ENCODE data around the gene FAM81A.

FAM81A gene

GRCh38 chr15:59543721-59544547 is 105.9 kb downstream of the FAM81A start:
- DNase-seq (ENCODE audit: low spot score): no peak

DNA sequence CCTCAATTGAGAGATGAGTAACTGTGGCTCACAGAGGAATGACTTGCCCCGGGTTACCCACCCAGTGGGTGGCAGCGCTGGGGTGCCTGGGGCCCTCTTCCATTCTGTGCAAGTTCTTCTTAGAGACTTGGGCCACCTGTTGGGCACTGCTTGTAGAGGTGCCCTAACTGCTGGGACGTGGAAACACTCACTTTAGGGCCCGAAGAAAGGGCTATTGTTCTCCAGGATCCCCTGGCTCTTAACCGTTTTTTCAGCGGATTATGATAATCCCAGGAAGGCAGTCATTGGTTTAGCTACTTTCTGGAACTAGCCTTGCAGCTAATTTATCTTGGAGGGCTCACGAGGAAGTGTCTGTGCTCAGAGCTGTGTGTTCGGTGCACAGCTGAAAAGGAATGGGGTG is 107.6 kb downstream of the FAM81A start:
- no peak for DNase-seq (ENCODE audit: low spot score)

- no peak for DNase-seq (ENCODE audit: low spot score)
Measured at GRCh38 chr15:59548501-59549226, 110.7 kb downstream of the FAM81A start.

DNA sequence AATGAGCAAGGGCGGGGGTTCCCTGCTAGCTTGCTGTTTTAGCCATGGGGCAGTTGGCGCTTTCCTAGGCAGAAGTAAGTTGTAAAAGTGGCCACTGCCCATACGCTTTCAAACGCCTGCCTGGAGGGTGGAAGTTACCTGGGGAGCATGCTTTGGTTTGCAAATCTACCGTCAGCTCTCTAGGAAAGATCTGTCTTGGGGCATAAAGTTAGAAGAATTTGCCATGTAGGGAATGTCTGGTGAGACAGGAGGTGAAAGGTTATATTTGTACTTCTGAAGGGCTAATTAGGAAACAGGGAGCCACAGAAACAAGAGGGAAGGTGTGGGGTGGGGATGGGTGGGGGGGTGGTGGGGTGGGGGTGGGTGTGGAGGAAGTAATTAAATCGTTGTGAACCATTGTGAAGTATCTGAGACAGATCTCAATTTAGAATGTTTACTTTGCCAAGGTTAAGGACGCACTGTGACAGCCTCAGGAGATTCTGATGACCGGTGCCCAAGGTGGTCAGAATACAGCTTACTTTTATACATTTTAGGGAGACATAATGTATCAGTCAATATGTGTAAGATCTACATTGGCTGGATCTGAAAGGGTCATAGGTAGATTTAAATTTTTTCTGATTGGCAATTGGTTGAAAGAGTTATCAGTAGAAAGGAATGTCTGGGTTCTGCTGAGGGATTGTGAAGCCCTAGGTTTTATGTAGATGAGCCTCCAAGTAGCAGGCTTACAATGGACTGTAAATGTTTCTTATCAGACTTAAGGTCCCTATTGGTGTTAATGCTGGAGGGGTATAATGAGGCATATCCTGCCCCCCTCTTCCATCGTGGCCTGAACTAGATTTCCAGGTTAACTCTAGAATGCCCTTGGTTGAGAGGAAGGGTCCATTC is 111.6 kb downstream of the FAM81A start:
- DNase-seq (ENCODE audit: low spot score): no peak

- DNase-seq (ENCODE audit: low spot score): no peak
Measured at GRCh38 chr15:59550530-59550929, 112.5 kb downstream of the FAM81A start.

DNA sequence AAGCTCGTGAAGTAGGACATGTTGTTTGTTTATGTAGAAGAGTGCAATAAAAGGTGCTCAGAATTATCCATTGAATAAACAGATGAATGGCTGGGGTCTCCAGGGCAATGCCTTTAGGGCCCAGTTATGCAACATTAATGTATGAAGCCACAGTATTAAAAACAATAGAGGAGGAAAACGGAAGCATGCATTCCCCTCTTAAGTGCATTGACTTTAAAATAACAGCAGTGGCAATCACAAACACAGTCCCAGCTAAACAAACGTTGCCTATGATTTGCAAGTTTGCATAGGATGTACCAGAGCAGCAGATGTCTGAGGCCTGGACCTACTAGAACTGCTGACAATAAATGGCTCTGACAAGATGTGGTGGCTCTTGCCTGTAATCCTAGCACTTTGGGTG is 113.0 kb downstream of the FAM81A start:
- DNase-seq (ENCODE audit: low spot score): no peak

GRCh38 chr15:59553879-59554735 is 116.1 kb downstream of the FAM81A start:
- DNase-seq (ENCODE audit: low spot score): no peak

GRCh38 chr15:59555696-59556095 is 117.7 kb downstream of the FAM81A start:
- DNase-seq (ENCODE audit: low spot score): no peak

GRCh38 chr15:59556380-59556779 is 118.4 kb downstream of the FAM81A start:
- no peak for DNase-seq (ENCODE audit: low spot score)

DNA sequence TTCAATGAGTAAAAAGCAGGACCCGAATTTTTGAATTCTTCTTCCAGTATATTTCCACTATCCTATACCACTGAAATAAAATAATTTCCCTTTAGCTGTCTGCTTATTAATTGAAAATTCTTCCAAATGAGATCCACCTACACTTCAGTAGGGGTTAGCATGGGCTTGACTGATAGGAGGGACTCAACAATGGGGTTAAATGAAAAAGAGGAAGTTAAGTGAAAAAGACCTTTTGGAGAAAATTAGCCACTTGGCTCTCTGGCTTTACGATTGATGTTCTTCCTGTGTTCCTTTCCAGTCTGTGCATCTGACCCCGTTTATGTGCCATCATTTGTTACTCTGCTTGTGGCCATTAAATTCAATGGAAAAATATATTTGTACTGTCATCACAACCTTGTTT is 119.6 kb downstream of the FAM81A start:
- DNase-seq (ENCODE audit: low spot score): no peak

DNA sequence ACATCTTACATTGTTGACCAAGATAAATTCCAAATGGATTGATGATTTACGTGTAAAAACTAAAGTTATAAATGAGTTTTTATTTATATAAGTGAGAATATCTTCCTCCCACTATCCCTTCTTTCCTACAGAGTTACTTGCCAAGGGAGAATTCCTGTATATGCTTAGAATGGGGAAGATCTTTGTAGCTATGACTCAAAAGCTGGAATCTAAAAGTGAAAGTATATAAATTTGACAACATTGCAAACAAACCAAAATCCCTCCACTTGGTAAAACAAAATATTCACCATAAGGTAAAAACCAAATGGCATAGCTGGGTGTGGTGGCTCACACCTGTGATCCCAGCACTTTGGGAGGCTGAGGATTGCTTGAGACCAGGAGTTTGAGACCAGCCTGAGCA is 120.9 kb downstream of the FAM81A start:
- DNase-seq (ENCODE audit: low spot score): no peak

DNA sequence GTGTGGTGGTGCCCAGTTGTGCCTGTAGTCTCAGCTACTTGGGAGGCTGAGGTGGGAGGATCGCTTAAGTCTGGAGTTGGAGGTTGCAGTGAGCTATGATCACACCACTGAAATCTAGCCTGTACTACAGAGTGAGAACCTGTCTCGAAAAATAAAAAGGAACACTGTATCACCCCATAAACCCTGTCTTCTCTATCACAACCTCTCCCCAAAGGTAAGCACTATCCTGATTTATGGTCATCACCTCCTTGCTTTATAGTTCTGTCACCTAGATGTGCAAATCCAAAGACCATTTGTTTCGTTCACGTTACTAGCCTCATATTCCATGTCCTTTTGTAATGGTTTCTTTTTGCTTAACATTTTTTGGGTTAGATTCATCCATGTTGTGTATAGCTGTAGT is 123.6 kb downstream of the FAM81A start:
- no peak for DNase-seq (ENCODE audit: low spot score)

DNA sequence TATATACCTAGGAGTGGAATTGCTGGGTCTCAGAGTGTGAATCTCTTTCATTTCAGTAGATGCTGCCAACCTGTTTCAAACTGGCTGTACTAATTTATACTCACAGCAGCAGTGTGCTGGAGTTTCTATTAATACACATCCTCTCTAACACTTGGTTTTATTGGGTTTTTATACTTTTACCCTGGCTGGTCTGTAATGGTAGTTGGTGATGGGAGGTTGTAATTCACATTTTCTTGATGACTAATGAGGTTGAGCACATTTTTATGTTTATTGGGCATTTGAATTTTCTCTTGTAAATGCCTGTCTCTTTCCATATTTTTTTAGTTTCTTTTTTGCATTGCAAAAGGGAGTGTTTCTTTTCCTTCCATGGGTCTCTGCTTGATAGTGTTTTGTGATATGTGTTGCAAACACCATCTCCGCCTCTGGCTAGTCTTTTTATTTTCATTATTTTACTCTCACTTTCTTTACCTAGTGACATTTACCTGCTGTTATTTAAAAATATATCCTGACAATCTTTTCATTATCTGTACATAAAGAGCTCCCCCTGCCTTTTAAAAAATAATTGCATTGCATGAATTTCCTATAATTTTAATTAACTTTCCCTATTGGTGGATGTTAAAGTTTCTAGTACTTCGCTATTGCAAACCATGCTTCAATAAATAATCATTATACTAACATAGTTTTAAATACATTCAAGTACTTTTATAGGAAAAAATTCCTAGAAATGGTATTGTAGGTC is 124.6 kb downstream of the FAM81A start:
- no peak for DNase-seq (ENCODE audit: low spot score)

- DNase-seq (ENCODE audit: low spot score): no peak
Measured at GRCh38 chr15:59565299-59565698, 127.3 kb downstream of the FAM81A start.

DNA sequence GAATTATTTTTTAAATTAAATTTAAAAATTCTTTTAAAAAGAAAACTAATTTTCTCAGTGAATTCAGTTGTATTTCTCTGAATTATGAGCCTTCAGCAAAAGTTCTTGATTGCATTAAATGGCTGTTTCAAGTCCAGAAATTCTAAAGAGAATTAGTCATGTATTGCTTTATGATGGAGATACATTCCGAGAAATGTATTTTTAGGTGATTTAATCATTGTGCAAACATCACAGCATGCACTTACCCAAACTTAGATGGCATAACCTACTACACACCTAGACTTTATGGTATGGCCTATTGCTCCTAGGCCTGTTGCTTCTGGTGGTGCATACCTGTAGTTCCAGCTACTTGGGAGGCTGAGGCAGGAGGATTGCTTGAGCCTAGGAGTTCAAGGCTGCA is 129.3 kb downstream of the FAM81A start:
- no peak for DNase-seq (ENCODE audit: low spot score)

- no peak for DNase-seq (ENCODE audit: low spot score)
Measured at GRCh38 chr15:59569477-59569876, 131.5 kb downstream of the FAM81A start.

GRCh38 chr15:59570315-59570714 is 132.3 kb downstream of the FAM81A start:
- no peak for DNase-seq (ENCODE audit: low spot score)

GRCh38 chr15:59571606-59572005 is 133.6 kb downstream of the FAM81A start:
- no peak for DNase-seq (ENCODE audit: low spot score)

Measured in CD4-positive, alpha-beta T cell treated with Interleukin-15 for 4 hours (primary cell).